ENCODE data around the gene PCBP3.

The PCBP3 gene

DNA sequence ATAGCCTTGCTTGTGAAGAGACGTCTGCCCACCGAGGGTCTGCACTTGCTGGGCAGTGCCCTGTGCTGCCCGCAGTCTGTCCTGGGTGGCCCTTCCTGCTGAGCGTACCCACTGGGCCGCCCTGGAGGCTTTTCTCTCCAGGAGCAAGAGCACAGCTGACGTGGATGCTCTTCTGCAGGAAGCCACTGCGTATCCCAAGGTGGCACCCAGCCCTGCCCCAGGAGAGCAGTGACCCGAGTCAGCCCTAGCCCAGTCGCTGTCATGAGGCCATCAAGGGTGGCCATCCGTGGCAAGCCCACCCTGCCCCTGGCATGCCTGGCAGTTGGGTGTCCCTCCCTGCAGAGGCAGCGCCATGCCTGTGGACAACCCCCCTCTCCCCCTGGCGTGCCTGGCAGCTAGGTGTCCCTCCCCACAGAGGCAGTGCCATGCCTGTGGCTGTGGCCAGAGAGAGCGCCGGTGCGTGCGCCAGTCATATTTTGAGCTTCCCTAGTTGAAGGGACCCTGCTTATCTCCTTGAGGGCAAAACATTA lies 286.8 kb downstream of the PCBP3 start:
- no peak for DNase-seq (ENCODE audit: low spot score)

- no peak for DNase-seq (ENCODE audit: low spot score)
Measured at GRCh38 chr21:45930792-45931191, 287.3 kb downstream of the PCBP3 start.

- DNase-seq (ENCODE audit: low spot score), result no peak
Measured at GRCh38 chr21:45931397-45931969, 288.0 kb downstream of the PCBP3 start.

DNA sequence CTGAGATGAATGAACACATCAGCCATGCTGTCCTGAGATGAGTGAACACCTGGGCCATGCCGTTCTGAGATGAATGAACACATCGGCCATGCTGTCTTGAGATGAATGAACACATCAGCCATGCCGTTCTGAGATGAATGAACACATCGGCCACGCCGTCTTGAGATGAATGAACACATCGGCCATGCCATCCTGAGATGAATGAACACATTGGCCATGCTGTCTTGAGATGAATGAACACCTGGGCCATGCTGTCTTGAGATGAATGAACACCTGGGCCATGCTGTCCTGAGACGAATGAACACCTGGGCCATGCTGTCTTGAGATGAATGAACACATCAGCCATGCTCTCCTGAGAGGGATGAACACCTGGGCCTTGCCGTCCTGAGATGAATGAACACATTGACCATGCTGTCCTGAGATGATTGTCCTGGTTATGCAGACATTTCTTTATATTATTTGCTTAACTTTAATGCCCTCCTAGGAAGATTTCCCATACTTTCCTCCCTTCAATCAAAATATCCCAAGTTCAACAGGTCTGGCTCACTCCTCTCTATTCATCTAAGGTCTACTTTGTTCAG lies 289.5 kb downstream of the PCBP3 start:
- no peak for DNase-seq (ENCODE audit: low spot score)

DNA sequence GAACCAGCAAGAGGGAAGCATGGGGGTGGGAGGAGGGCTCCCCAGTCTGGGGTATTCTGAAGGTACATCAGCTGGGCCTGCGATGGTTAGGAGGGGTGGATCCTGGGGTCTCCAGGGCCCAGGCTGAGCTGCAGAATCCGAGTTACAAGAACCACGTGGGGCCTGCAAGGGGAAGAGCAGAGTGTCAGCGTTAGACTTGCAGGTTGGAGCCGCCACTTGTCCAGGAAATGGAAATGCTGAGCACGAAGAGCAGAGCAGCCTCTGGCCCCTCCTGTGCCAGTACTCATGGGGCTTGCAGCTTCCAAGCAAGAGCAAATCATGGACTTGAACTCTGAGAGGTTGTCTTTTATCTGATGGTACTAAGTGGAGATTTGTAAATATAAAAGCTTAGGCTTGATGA lies 290.6 kb downstream of the PCBP3 start:
- no peak for DNase-seq (ENCODE audit: low spot score)

GRCh38 chr21:45934554-45934953 lies 291.0 kb downstream of the PCBP3 start:
- no peak for DNase-seq (ENCODE audit: low spot score)

DNA sequence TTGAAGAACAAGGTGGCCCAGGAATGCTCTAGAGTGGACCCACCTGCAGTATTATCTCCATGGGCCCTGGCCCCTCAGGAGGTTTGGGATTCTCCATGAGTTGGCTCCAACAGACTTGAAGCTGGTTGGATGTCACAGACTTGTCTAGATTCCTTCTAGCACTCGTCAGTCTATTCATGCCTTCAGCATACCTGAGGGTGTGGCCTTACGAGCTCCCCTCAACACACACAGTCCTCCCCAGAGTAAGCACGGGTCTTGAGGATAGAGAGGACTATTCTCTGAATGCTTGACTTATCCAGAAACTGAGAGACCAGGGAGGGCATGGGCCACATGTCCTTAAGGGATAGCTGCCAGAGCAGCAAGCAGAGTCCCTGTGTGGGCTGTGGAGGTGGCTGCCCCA lies 292.1 kb downstream of the PCBP3 start:
- no peak for DNase-seq (ENCODE audit: low spot score)

DNA sequence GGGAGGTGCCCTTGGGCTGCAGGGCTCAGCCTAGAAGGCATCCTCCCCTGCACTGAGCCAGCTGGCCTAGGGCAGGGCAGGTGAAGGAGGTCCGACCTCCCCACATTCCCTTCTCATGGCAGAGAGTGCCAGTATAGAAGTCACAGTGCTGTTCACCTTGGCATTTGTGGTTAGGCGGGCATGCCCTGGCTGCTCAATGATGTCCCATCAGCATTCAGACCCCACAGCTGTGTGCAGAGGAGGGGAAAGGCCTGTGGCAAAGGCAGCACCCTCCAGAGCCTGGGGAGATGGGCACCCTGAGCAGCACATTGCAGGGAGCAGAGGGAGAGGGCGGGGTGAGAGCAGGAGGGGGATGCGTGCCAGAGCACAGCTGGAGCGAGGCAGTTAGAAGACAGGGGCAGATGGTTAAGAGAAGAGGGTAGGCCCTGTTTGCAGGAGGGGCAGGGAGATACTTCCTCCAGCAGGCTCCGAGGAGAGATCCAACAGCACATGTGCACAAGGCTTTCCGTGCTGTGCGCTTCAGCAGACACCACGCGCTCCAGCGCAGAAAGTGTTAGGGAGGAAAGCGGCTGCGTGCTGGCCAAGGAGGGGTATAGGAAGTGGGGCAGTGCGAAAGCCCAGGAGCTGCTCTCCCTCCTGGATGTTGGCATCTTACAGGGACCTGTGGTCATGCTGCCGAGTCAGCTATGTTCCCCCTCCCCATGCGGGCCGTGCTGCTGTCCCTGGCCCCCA lies 294.4 kb downstream of the PCBP3 start:
- DNase-seq (ENCODE audit: low spot score), result no peak

GRCh38 chr21:45938453-45938755 lies 294.9 kb downstream of the PCBP3 start:
- DNase-seq (ENCODE audit: low spot score), result no peak

GRCh38 chr21:45938811-45939520 lies 295.4 kb downstream of the PCBP3 start:
- no peak for DNase-seq (ENCODE audit: low spot score)

DNA sequence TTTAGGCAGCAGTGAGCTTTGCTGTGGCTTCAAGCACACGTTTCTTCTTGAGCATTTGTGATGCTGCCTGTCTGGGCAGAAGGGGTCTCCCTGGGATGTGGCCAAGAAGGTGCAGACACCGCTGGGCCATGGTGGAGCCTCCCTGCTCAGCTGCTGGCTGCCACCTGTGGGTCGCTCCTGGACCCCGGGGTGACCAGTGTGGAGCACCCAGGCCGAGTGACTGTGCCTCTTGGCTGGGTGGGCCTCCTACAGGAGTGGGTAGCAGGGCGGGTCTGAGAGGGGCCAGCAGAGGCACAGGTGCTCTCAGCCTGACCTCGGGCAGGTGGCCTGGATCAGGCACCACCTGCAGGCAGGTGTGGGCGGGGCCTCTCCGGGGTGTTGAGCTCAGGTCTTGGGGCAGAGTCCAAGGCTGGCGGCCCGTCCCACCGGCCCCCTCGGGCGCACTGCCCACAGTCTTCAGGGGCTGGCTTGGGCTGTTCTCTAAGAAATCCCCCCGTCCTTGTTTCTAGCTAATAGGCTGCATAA lies 296.1 kb downstream of the PCBP3 start:
- DNase-seq (ENCODE audit: low spot score), result no peak

DNA sequence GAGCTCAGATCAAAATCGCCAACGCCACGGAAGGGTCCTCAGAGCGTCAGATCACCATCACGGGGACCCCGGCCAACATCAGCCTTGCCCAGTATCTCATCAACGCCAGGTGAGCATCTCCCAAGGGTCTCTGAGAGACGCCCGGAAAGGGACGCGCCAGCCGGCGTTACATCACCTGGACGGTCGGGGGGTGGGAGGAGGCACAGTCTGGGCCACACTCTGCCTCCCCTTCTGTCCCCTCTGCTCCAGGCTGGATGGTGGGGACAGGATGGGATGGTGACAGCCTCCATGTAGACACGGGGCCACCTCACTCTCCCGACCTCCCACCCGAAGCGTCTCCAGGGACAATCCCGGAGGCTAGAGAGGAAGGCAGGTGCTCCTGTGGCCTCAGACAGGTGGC lies 296.6 kb downstream of the PCBP3 start:
- DNase-seq (ENCODE audit: low spot score), result no peak

GRCh38 chr21:45940621-45941337 lies 297.3 kb downstream of the PCBP3 start:
- no peak for DNase-seq (ENCODE audit: low spot score)

DNA sequence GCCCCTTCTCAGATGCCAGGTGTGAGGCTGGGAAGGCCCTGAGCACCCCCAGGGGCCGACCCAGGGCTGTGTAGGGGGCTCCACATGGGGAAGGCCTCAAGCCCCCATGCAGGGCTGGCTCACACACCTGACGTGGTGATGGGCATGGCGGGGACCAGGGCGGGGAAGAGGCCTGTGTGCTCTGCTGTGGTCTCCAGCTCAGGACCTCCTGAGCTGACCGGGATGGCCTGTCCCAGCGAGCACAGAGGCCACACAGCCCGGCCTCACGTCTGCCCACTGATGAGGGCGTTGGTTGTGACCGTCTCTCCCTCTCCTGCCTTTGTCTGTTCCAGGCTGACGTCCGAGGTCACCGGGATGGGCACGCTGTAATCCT lies 297.8 kb downstream of the PCBP3 start:
- DNase-seq (ENCODE audit: low spot score), result no peak

DNA sequence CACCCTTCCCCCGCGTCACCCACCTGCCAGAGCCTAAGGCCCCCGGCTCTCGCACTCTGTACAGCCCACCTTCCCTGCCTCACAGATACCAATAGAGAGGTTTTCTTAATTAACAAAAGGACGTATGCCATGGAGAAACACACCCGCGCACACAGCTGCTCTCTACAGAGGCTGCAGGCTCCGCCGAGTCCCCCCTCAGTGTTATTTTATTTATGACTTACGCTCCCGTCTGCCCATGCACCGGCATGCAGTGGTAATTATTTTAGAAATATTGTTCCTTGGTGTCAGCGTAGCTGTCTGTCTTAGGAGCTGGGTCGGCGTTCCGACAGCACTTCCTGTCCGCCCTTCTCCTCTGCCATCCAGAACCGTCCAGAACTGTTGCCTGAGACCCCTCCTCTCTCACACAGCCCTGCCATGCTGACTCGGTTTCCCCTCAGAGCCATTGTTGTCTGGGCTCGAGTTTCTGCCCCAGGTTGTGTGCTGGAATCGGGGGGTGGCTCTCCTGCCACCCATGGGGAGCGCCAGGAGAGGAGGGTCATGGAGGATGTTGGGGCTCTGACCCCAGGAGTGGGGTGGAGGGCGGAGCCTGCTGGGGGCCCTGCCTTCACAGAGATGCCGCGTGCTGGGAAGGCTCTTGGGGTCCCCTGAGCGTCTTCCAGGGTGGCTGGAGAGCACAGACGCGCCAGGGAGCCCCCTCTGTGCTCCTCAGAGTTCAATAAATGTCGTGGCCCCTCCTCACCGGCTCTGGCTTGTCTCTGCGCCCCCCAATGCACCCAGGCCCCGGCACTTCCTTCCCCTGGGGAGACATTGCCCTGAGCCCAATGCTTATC lies 298.4 kb downstream of the PCBP3 start:
- no peak for DNase-seq (ENCODE audit: low spot score)

GRCh38 chr21:45942755-45943629 lies 299.5 kb downstream of the PCBP3 start:
- no peak for DNase-seq (ENCODE audit: low spot score)

- DNase-seq (ENCODE audit: low spot score), result no peak
Measured at GRCh38 chr21:45943630-45944540, 300.4 kb downstream of the PCBP3 start.

- no peak for DNase-seq (ENCODE audit: low spot score)
Measured at GRCh38 chr21:45944601-45945000, 301.1 kb downstream of the PCBP3 start.
